Neural progenitor cell (in vitro differentiated cells): ENCODE data around the gene OMP.

Source experiments
- CTCF ChIP-seq: fragments of 200-600 bp; sonication (generic); IDR thresholded peaks from 2 replicates; pipeline ENCODE4 v1.5.1; 2017; ENCODE audit warnings: antibody characterized with exemption, mild to moderate bottlenecking
- EZH2 ChIP-seq: fragments of 200-600 bp; sonication (generic); IDR thresholded peaks from 2 replicates; pipeline ENCODE4 v1.6.1; 2017; ENCODE audit warnings: antibody characterized with exemption, mild to moderate bottlenecking, moderate library complexity
- EZH2phosphoT487 ChIP-seq: fragments of 200-600 bp; sonication (generic); IDR thresholded peaks from 2 replicates; pipeline ENCODE4 v1.6.1; 2017; ENCODE audit warnings: antibody characterized with exemption

GRCh38 chr11:77141034-77141433 is 38.4 kb downstream of the OMP start:
- TF ChIP-seq EZH2: no peak
- TF ChIP-seq CTCF: no peak
- TF ChIP-seq EZH2phosphoT487: no peak
